NCI-H446 (cell line): ENCODE data around the gene NSUN2.

Experiments
- DNase-seq, 2 experiments: peaks; one replicate each; lab custom pipeline; 2025; lab: John Stamatoyannopoulos, UW

The NSUN2 gene

DNA sequence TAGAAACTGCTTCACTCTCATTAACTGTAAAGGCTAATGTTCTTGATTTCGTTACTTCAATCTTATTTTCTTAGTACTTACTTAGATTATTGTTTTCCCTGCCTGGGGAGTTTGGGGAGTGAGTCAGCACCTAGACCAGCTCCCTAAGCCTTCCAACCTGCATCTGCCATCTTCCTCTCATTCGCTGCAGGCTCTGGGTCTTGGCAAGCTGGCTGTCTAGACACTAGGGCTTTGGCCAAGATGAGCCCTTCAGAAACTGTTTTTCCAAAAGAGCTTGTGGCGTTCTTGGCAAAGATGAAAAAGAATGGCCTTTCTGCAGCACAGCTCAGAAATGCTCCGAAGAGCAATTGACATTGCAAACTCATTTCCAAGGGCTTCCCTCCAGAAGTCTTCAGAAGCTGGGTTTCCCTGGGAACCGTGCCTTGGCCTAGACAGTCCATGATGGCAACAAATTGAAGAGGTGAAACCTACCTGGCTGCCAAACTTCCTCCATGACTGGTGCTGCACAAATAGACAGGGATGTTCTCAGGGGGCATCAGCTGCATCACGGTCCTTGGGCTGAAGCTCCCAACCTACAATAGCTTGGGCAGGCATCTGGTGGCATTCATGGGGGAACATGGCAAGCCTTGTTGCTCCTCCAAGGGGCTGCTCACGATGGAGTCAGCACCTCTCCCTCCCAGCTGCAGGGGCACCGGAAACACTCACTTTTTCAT, 76.6 kb downstream of the NSUN2 start:
- peak; percentile 45 to 89 for DNase-seq

DNA sequence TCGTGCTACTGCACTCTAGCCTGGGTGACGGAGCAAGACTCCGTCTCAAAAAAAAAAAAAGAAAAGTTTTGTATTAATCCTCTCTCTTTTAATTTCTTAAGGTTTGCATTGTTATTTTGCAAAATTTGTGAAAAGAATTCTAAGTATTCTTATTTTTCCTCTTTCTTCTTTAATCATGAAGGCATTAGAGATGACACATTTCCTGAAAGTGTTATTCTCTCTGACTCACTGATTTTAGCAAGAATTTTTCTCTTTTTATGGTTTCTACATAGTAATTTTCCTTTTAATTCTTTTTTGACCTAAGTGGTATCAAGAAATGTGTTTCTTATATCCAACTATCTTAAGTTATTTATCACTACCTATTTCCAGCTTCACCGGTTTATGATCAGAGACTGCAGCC, 78.0 kb downstream of the NSUN2 start:
- no peak for DNase-seq

DNA sequence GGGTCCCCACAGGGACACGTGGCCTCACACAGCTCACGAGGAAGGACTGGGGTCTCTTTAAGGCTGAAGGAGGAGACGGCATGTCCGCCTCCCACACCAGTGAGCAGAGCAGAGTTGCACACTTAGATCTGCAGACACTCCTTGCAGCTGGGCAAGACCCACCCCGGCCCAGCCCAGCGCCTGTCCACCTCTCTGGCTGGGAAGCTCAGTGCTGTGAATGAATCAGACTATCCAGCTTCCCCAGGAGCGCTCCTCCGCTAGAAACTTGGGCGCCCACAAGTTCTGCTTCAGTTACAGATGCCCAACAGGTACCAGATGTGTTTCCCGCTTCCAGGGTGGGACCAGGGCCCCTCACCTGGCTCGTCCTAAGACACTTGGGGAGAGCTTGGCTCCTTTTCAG, 78.9 kb downstream of the NSUN2 start:
- DNase-seq, result no peak

DNA sequence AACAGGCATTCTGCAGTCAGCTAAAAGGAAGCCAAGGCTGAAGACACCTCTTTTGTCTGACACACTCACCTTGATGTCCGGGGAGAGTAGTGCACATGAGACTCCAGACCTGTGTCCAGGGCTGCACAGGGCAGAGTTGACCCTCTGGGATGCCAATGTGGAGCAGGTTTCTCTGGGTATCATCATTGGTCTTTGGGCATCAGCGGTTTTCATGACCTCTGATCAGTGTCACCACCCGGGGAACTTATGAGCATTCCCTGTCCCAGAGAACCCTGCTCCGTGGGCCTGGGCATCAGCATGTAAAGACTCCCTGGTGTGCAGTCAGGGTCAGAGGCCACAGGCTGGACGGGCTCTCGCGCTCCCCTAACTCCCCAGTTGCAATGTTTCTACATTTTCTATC, 80.2 kb downstream of the NSUN2 start:
- no peak for DNase-seq

DNA sequence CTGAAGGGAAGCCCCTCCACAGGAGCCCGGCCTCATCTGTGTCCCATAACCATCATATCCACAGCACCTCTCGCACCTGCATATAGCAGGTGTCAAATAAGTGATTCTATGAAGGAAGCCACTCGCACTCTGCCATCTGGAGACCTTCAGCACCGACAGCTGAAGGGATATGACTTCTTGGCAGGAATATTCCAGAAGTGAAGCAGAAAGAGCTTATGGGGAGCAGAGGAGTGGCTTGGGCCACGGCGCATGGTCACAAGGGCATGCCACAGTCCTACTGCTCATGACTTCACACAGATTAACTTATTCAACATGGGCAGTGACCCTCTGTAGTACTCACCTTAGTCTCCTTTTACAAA, 80.9 kb downstream of the NSUN2 start:
- peak in 1 of 2 experiments; percentile 57 for DNase-seq

DNA sequence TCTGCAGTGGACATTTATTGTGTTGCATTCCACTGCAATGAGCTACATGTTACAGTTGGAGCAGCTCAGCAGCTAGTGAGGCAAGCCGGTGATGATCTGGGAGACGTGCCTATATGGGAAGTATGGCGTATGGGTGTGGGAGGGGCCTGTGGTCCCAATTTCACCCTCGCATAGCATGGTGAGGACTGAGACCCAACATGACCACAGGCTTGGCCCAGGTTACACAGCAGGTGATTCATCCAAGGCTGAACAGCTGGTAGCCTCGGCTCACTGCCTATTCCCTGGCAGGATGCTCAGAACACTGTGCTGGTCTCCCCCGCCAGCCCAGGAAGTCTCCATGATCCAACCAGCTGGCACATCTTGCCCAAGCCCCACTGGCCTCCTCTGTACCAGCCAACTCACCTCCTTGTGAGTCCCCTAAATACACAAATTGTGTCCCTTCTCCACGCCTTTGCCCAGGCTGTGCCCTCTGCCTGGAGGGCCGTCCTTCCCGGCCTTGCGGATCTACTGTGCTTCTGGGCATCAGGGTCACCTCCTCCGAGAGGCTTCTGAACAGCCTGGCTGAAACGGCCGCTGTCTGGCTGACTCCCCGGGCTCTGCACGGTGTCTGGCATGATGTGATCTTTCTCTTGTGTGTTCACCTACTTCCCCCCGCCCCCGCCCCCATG, 81.4 kb downstream of the NSUN2 start:
- DNase-seq, result peak; percentile 50 to 87

DNA sequence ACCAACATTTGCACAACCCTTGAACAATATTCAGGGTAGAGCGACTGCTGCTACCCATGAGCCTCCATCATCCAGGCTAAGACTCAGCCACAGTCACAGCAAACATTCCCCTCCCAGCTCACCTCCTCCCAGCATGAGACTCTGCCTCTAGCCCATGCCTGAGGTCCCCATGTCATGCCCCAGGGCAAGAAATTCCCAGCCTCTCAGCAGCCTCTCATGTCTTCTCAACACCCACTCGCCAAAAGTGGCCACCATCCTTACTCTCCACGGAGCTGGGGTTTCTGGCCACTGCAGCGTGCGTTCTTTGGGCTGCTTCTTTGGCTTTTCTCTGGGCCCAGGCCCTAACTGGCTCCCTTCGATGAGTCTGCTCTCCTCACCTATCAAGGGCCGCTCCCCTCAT, 82.2 kb downstream of the NSUN2 start:
- no peak for DNase-seq
